GM10248 (cell line): ENCODE measurements around the gene PREPL.

Experiments
- CTCF ChIA-PET: fragments of 300-600 bp; sonication (Branson Sonifier 250); formaldehyde crosslinking; extraction: SDS; loops from one replicate; lab custom pipeline; 2021; ENCODE audit warnings: antibody characterized with exemption; lab: Yijun Ruan, JAX
- POLR2A ChIA-PET: fragments of 350-650 bp; sonication (Branson Sonifier 250); formaldehyde crosslinking; extraction: SDS; loops from one replicate; lab custom pipeline; 2020; ENCODE audit warnings: antibody characterized with exemption; lab: Yijun Ruan, JAX
- DNase-seq: peaks from one replicate; pipeline ENCODE4 v3.0.0; 2012; ENCODE audit errors: extremely low spot score
- CTCF ChIP-seq: IDR thresholded peaks from 2 replicates; pipeline ENCODE4 v1.5.1; 2012; ENCODE audit warnings: mild to moderate bottlenecking, low read depth; ENCODE audit errors: extremely low read depth, missing control alignments, control extremely low read depth

The PREPL gene

GRCh38 chr2:44351676-44352075 lies 9.6 kb downstream of the PREPL start:
- ChIA-PET POLR2A (interaction anchor here (1.4 kb wide), 1 partner anchor 10 kb away, joined by 6 read pairs; the partner anchor contains the start of genes CAMKMT and PREPL), CTCF (interaction anchor here (0.9 to 4.1 kb wide), 5 partner anchors 9 to 265 kb away, joined by 3 to 17 read pairs (median 4); partner anchors contain the start of gene CAMKMT)
- TF ChIP-seq CTCF = no peak
- DNase-seq = no peak

DNA sequence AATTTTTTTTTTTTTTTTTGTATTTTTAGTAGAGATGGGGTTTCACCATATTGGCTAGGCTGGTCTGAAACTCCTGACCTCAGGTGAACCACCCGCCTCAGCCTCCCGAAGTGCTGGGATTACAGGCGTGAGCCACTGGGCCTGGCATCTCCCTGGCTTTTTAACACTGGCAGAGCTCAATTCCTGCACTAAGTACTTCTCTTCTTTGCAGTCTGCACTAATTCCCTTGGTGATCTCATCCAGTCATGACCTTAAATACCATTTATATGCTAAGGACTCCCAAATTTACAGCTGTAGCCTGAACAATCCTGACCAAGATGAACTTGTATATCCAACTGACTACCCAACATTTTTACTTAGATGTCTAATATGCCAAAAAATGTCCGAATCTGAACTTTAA lies 10.2 kb downstream of the PREPL start:
- DNase-seq = no peak
- ChIA-PET CTCF (interaction anchor here (1.0 to 4.3 kb wide), 5 partner anchors 8 to 264 kb away, joined by 3 to 18 read pairs (median 6); partner anchors contain the start of gene CAMKMT), POLR2A (interaction anchor here (1.4 kb wide), 1 partner anchor 11 kb away, joined by 6 read pairs; the partner anchor contains the start of genes CAMKMT and PREPL)
- no peak for TF ChIP-seq CTCF

DNA sequence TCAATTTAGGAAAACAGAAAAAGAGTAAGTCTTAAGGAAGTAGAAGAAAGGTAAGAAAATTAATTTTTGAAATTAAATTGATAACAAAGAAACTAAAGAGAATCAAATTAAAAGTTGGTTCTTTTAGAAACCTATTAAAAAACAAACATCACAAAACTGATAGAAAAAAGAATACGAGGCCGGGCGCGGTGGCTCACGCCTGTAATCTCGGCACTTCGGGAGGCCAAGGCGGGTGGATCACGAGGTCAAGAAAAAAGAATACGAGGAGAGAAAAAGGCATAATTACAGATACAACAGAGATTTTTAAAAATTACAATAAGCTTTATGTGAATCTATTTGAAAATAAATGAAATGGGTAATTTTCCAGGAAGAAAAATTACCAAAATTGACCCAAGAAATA lies 11.8 kb downstream of the PREPL start:
- no peak for TF ChIP-seq CTCF
- DNase-seq = no peak
- ChIA-PET POLR2A (no interaction called here), CTCF (interaction anchor here (1.9 to 4.3 kb wide), 3 partner anchors 10 to 13 kb away, joined by 6 to 18 read pairs (median 8); no protein-coding TSS in a partner anchor)

GRCh38 chr2:44348400-44348799 lies 12.9 kb downstream of the PREPL start:
- no peak for TF ChIP-seq CTCF
- ChIA-PET CTCF (interaction anchor here (0.8 to 4.3 kb wide), 5 partner anchors 10 to 303 kb away, joined by 3 to 18 read pairs (median 6); no protein-coding TSS in a partner anchor), POLR2A (interaction anchor here (0.6 to 2.0 kb wide), 2 partner anchors 13 to 124 kb away, joined by 6 to 7 read pairs; partner anchors contain the start of genes CAMKMT and PREPL)

DNA sequence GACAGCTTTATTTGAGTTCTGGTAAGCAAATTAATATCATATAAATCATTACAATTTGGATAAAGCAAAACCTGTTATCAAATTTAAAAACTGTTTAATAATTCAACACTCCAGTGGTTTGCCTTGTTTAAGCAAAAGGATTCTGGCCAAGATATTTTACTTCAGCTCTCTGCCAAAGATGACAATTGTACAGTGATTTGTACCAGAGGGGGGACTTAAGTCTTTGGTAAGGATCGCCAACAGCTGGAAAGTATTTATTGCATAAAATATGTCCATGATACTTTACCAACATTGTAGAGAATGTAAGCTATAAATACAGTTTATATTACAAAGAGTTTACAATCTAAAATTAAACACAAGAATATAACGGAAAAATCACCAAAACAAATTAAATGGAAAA lies 13.8 kb downstream of the PREPL start:
- CTCF ChIA-PET = interaction anchor here (0.7 to 4.3 kb wide), 7 partner anchors 9 to 309 kb away, joined by 3 to 18 read pairs (median 3); no protein-coding TSS in a partner anchor
- DNase-seq = no peak
- TF ChIP-seq CTCF = no peak
- POLR2A ChIA-PET = interaction anchor here (2.0 kb wide), 1 partner anchor 14 kb away, joined by 7 read pairs; the partner anchor contains the start of genes CAMKMT and PREPL

More at GRCh38 chr2:44348400-44348799, 12.9 kb downstream of the PREPL start:
- no peak for DNase-seq

DNA sequence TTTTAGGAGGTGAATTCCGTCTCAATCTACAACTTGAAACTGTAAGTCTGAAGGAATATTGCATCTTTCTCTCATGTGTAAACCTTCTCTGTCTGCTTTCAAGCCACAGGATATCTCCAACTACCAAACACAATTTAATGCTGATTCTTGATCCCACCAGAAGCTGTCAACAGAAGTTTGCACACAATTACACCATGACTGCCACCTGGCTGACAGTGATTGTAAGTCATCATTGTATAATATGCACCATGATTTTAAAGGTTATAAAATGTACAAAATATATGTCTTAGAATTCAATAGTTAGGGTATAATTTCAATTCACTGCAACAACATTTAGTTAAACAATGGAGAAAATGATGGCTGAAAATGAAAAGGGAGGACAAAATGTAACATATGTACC lies 18.4 kb downstream of the PREPL start:
- DNase-seq = no peak
- CTCF ChIA-PET = interaction anchor here (0.6 to 2.1 kb wide), 15 partner anchors 9 to 450 kb away, joined by 3 to 17 read pairs (median 4); no protein-coding TSS in a partner anchor
- POLR2A ChIA-PET = no interaction called here
- peak; percentile 27 for TF ChIP-seq CTCF
